Subcutaneous adipose tissue (tissue), 4 donors: ENCODE measurements around the gene DONSON. TPM values are rescaled to one million over a fixed set of nuclear protein-coding genes. Genes with fewer than 3 reads are reported as not detected.

Experiments
- total RNA-seq, 4 donors: library from RNA; depleted of rRNA; stranded (reverse); fragments of >200 nt; gene quantifications; one replicate each; pipeline ENCODE4 v1.1.0, GENCODE V29; 2016
- TF ChIP-seq, protein P1 (sequence below): fragments of 450-650 bp; IDR thresholded peaks from one replicate; pipeline ENCODE4 v1.5.1; 2016; ENCODE audit warnings: low read depth, mild to moderate bottlenecking, control low read depth, antibody characterized with exemption, moderate library complexity

The DONSON gene
- total RNA-seq, 4 donors from 2014 or later, result 7.3 to 23.8 (median 11.1) TPM

DNA sequence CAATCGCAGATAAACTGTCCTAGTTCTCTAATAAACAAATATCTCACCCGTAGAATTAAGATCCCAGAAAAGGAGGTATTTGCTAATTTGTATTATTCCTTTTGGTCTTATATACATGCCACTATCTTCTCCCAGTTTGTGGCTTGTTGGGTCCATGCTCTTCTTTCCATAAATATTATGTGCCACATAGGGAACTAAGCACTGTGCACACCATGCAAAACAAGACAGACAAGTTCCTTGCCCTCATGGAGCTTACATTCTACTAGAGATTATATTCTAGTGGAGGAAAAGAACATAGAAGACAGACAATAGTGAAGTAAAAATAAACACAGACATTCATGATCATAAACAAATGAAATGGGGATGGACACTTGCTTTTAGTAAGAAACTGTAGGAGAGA, 51.3 kb downstream of the DONSON start:
- TF ChIP-seq, protein P1, sequence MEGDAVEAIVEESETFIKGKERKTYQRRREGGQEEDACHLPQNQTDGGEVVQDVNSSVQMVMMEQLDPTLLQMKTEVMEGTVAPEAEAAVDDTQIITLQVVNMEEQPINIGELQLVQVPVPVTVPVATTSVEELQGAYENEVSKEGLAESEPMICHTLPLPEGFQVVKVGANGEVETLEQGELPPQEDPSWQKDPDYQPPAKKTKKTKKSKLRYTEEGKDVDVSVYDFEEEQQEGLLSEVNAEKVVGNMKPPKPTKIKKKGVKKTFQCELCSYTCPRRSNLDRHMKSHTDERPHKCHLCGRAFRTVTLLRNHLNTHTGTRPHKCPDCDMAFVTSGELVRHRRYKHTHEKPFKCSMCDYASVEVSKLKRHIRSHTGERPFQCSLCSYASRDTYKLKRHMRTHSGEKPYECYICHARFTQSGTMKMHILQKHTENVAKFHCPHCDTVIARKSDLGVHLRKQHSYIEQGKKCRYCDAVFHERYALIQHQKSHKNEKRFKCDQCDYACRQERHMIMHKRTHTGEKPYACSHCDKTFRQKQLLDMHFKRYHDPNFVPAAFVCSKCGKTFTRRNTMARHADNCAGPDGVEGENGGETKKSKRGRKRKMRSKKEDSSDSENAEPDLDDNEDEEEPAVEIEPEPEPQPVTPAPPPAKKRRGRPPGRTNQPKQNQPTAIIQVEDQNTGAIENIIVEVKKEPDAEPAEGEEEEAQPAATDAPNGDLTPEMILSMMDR, result no peak

DNA sequence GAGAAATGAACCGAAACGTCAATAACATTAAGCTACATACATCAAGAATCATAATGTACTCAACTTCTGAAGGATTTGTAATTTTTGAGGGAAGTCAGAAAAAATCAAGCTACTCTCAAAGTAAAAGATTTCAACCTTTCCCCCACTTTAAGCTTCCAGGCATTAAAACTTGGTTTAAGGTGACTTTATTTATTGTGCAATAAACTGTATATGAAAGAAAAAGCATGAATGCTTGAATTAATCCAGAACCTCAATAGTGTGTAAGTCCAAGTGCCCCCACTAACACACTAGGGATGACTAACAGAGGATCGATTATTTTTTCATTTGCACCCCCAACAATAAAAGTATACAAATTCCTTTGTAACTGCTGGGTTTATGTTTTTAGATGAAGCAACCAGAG, 57.5 kb downstream of the DONSON start:
- TF ChIP-seq, protein P1, result no peak

Other genes starting within 250 kb of the DONSON start
- gene IFNGR2, start 185.3 kb downstream of the DONSON start, total RNA-seq, result 100 to 1,000 TPM in 2 of 4 donors, 10 to 100 TPM in 2; 64.2 to 208 (median 106) TPM
- gene TMEM50B, start 108.7 kb downstream of the DONSON start, total RNA-seq, result 10 to 100 TPM; 51.5 to 94.7 (median 81.8) TPM
- gene DNAJC28, start 97.0 kb downstream of the DONSON start, total RNA-seq, result 1 to 10 TPM; 1.3 to 2.7 (median 1.6) TPM
- 100 to 1,000 TPM in 3 of 4 donors, 10 to 100 TPM in 1; 92.9 to 192 (median 128) TPM for gene GART, start 46.6 kb downstream of the DONSON start, total RNA-seq
- 100 to 1,000 TPM; 223 to 312 (median 267) TPM for gene SON, start 45.6 kb downstream of the DONSON start, total RNA-seq
- 10 to 100 TPM; 45.9 to 85.6 (median 69.2) TPM for gene CRYZL1, start 53.1 kb upstream of the DONSON start, total RNA-seq
- gene ITSN1, start 53.8 kb upstream of the DONSON start, total RNA-seq, result 100 to 1,000 TPM; 110 to 241 (median 116) TPM